Forelimb muscle (tissue), 1 donor: ENCODE data around the gene HS6ST2. TPM values are rescaled to one million over a fixed set of nuclear protein-coding genes. Genes with fewer than 3 reads are reported as not detected.

ENCODE experiments used
- DNase-seq: peaks from one replicate; pipeline ENCODE4 v3.0.0-alpha.2; 2013; ENCODE audit warnings: low read depth
- polyA plus RNA-seq: library from polyadenylated mRNA; unstranded; fragments of 120-200 nt; gene quantifications from one replicate; pipeline ENCODE4 v1.2.1, GENCODE V29; 2013; ENCODE audit not compliant: insufficient read length

Gene HS6ST2
- polyA plus RNA-seq, 1 donor = 46.5 TPM

GRCh38 chrX:132618810-132619209 is 339.6 kb downstream of the HS6ST2 start:
- no peak for DNase-seq

- DNase-seq = no peak
Observed at GRCh38 chrX:132615391-132616131, 342.9 kb downstream of the HS6ST2 start.

GRCh38 chrX:132614297-132614696 is 344.1 kb downstream of the HS6ST2 start:
- no peak for DNase-seq

GRCh38 chrX:132613801-132614200 is 344.6 kb downstream of the HS6ST2 start:
- DNase-seq = no peak

- DNase-seq = no peak
Observed at GRCh38 chrX:132612821-132613564, 345.4 kb downstream of the HS6ST2 start.

GRCh38 chrX:132610536-132610935 is 347.9 kb downstream of the HS6ST2 start:
- DNase-seq = no peak

GRCh38 chrX:132609362-132609848 is 349.0 kb downstream of the HS6ST2 start:
- no peak for DNase-seq

GRCh38 chrX:132603700-132604286 is 354.6 kb downstream of the HS6ST2 start:
- no peak for DNase-seq

GRCh38 chrX:132602701-132603100 is 355.7 kb downstream of the HS6ST2 start:
- no peak for DNase-seq

GRCh38 chrX:132594999-132595398 is 363.4 kb downstream of the HS6ST2 start:
- DNase-seq = no peak

GRCh38 chrX:132594129-132594528 is 364.3 kb downstream of the HS6ST2 start:
- no peak for DNase-seq

GRCh38 chrX:132592880-132593279 is 365.5 kb downstream of the HS6ST2 start:
- DNase-seq = no peak

- no peak for DNase-seq
Observed at GRCh38 chrX:132591719-132592275, 366.6 kb downstream of the HS6ST2 start.

- no peak for DNase-seq
Observed at GRCh38 chrX:132590350-132591026, 367.9 kb downstream of the HS6ST2 start.

GRCh38 chrX:132584936-132585335 is 373.5 kb downstream of the HS6ST2 start:
- DNase-seq = no peak

GRCh38 chrX:132576939-132577338 is 381.5 kb downstream of the HS6ST2 start:
- DNase-seq = no peak

Other genes with a start within 250 kb of the HS6ST2 start
- not detected for gene USP26, start 138.5 kb upstream of the HS6ST2 start, polyA plus RNA-seq